Mesenchymal stem cell (in vitro differentiated cells and primary cell): ENCODE results near the gene DHRS11.

Experiments
- DNase-seq: peaks from one replicate; pipeline ENCODE4 v3.0.0-alpha.2; 2013
- H2AFZ ChIP-seq: one replicate; pipeline ENCODE4 v1.6.1; 2013; ENCODE audit warnings: low read depth, mild to moderate bottlenecking, control low read depth, inconsistent platforms, low read length, moderate library complexity
- H2AK5ac ChIP-seq: 2 replicates; pipeline ENCODE4 v1.6.1; 2013; ENCODE audit warnings: low read length, moderate library complexity, mild to moderate bottlenecking, inconsistent platforms; ENCODE audit not compliant: severe bottlenecking
- H2BK120ac ChIP-seq: one replicate; pipeline ENCODE4 v1.6.1; 2013; ENCODE audit warnings: low read depth, mild to moderate bottlenecking, inconsistent platforms, low read length, moderate library complexity
- H2BK12ac ChIP-seq, 2 experiments: one replicate each; pipeline ENCODE4 v1.6.1; 2013; ENCODE audit warnings: inconsistent platforms in 2 of 2, low read length in 2 of 2, mild to moderate bottlenecking in 2 of 2, moderate library complexity in 2 of 2, control low read depth in 1 of 2
- H2BK15ac ChIP-seq: one replicate; pipeline ENCODE4 v1.6.1; 2013; ENCODE audit warnings: mild to moderate bottlenecking, low read depth, inconsistent platforms; ENCODE audit not compliant: poor library complexity, severe bottlenecking
- H2BK5ac ChIP-seq: 2 replicates; pipeline ENCODE4 v1.6.1; 2013; ENCODE audit warnings: low read depth, mild to moderate bottlenecking, low read length, control low read depth, inconsistent platforms; ENCODE audit not compliant: poor library complexity, severe bottlenecking
- H3K14ac ChIP-seq, 2 experiments: one replicate each; pipeline ENCODE4 v1.6.1; 2013; ENCODE audit warnings: inconsistent platforms in 2 of 2, low read length in 2 of 2, control low read depth in 1 of 2, mild to moderate bottlenecking in 1 of 2, moderate library complexity in 1 of 2
- H3K18ac ChIP-seq, 2 experiments: one replicate each; pipeline ENCODE4 v1.6.1; 2013; ENCODE audit warnings: inconsistent platforms in 2 of 2, low read length in 2 of 2, control low read depth in 1 of 2, low read depth in 1 of 2, mild to moderate bottlenecking in 1 of 2
- H3K23ac ChIP-seq, 2 experiments: one replicate each; pipeline ENCODE4 v1.6.1; 2013; ENCODE audit warnings: inconsistent platforms in 2 of 2, low read length in 2 of 2, mild to moderate bottlenecking in 2 of 2, moderate library complexity in 2 of 2, control low read depth in 1 of 2
- H3K27ac ChIP-seq: 2 replicates; pipeline ENCODE4 v1.5.1; 2013; ENCODE audit warnings: mild to moderate bottlenecking, moderate library complexity, low read length, control low read depth, inconsistent platforms; ENCODE audit not compliant: poor library complexity, severe bottlenecking
- H3K27me3 ChIP-seq, 2 experiments: 2 replicates each; pipeline versions ENCODE4 v1.6.1 to v1.7.0; 2013; ENCODE audit warnings: low read length in 2 of 2, mild to moderate bottlenecking in 2 of 2, moderate library complexity in 2 of 2, control low read depth in 1 of 2, inconsistent platforms in 1 of 2; ENCODE audit not compliant: control insufficient read depth in 1 of 2, insufficient read depth in 1 of 2
- H3K36me3 ChIP-seq, 2 experiments: 2 replicates each; pipeline versions ENCODE4 v1.6.1 to v1.7.0; 2013; ENCODE audit warnings: low read length in 2 of 2, control low read depth in 1 of 2, inconsistent platforms in 1 of 2, low read depth in 1 of 2, mild to moderate bottlenecking in 1 of 2; ENCODE audit not compliant: insufficient read depth in 2 of 2, control insufficient read depth in 1 of 2
- H3K4ac ChIP-seq, 2 experiments: one replicate each; pipeline ENCODE4 v1.6.1; 2013; ENCODE audit warnings: inconsistent platforms in 2 of 2, low read length in 2 of 2, mild to moderate bottlenecking in 2 of 2, moderate library complexity in 2 of 2, control low read depth in 1 of 2, low read depth in 1 of 2
- H3K4me1 ChIP-seq: 2 replicates; pipeline ENCODE4 v1.6.1; 2013; ENCODE audit warnings: low read depth, low read length, control low read depth; ENCODE audit not compliant: control insufficient read depth, insufficient read depth
- H3K4me2 ChIP-seq: 2 replicates; pipeline ENCODE4 v1.6.1; 2013; ENCODE audit warnings: low read length, mild to moderate bottlenecking, inconsistent platforms; ENCODE audit not compliant: poor library complexity, severe bottlenecking
- H3K4me3 ChIP-seq, 2 experiments: 2 replicates each; pipeline versions ENCODE4 v1.5.1 to v1.7.0; 2013; ENCODE audit warnings: low read length in 2 of 2, mild to moderate bottlenecking in 2 of 2, control low read depth in 1 of 2, low read depth in 1 of 2; ENCODE audit not compliant: insufficient read depth in 1 of 2
- H3K79me1 ChIP-seq: replicated peaks from 2 replicates; pipeline ENCODE4 v1.6.1; 2013; ENCODE audit warnings: mild to moderate bottlenecking, control low read depth, low read length, inconsistent platforms; ENCODE audit not compliant: poor library complexity, severe bottlenecking
- H3K9ac ChIP-seq: 2 replicates; pipeline ENCODE4 v1.7.0; 2013; ENCODE audit warnings: mild to moderate bottlenecking, low read length, moderate library complexity
- H3K9me3 ChIP-seq: 2 replicates; pipeline ENCODE4 v1.7.0; 2013; ENCODE audit warnings: mild to moderate bottlenecking, low read length; ENCODE audit not compliant: control insufficient read depth
- H4K8ac ChIP-seq: one replicate; pipeline ENCODE4 v1.6.1; 2013; ENCODE audit warnings: inconsistent platforms, mild to moderate bottlenecking, low read length, moderate library complexity
- H4K91ac ChIP-seq: one replicate; pipeline ENCODE4 v1.6.1; 2013; ENCODE audit warnings: mild to moderate bottlenecking, low read length, inconsistent platforms
- WGBS: methylation state at CpG from one replicate; pipeline ENCODE4 v1.1.7; 2013; ENCODE audit warnings: mixed read lengths; 5-methylcytosine and 5-hydroxymethylcytosine counted together

The DHRS11 gene

DNA sequence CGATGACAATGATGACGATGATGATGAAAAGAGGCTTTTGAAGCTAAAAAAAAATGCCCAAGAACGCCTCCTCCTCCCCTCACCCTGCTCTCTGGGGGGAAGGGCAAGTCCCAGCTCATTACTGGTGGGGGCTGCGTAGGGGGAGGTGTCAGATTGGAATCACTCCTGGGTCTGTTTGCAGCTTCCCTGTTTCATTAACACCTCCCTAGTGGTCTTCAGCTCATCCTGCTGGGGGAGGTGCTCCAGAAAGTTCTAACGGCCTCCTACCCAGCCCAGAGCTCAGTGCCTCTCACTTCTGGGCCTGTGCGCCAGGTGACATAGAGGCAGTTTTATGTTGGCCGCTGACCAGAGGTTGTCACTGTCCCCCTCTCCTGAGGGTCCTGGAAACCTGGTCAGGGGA is 22.4 kb downstream of the DHRS11 start:
- Histone ChIP-seq H3K18ac (no peak overlapping the region), H3K36me3 (no peaks in the 10 kb centered on the region), H4K91ac (no peak overlapping the region), H2AK5ac (no peak overlapping the region), H3K9me3 (no peaks in the 10 kb centered on the region), H3K23ac (no peak overlapping the region), H3K4me3 (no peak overlapping the region), H2BK5ac (no peak overlapping the region), H2AFZ (no peak overlapping the region), H3K79me1 (peaks cover 3% of the 10 kb centered on the region), H2BK15ac (no peak overlapping the region), H4K8ac (no peak overlapping the region), H2BK12ac (no peak overlapping the region), H3K27me3 (peaks cover 14 to 44% of the 10 kb centered on the region in 2 experiments), H3K4me2 (no peak overlapping the region), H3K9ac (no peak overlapping the region), H3K27ac (no peak overlapping the region), H3K14ac (no peak overlapping the region), H3K4ac (no peak overlapping the region), H2BK120ac (no peak overlapping the region), H3K4me1 (peaks cover 6% of the 10 kb centered on the region)
- 66% methylated on average over 4 of the region's 7 CpGs for WGBS
- DNase-seq: no peak

DNA sequence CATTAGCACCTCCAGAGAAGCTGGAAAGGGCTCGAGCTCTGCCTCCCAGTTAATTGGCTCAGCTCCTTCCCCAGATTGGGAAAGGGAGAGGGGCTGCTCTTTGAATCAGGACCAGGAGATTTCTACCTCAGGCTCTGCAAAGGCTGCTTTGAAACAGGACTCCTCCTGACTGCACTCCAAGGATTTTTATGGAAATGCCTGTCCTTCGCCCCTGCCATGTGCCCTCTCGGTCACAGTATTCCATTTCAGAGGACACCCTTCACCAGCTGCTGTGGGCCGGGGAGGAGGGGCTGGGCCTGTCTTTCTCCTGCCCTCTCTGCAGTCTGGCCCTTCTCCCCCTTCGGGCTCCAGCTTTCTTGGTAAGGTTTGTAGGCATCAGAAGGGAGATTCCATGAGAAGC is 23.3 kb downstream of the DHRS11 start:
- Histone ChIP-seq H2BK120ac (no peak overlapping the region), H3K27ac (no peak overlapping the region), H3K36me3 (no peaks in the 10 kb centered on the region), H2BK12ac (no peak overlapping the region), H2BK15ac (no peak overlapping the region), H3K9ac (no peak overlapping the region), H3K4me3 (no peak overlapping the region), H2AFZ (no peak overlapping the region), H3K4me2 (no peak overlapping the region), H3K4ac (no peak overlapping the region), H3K18ac (no peak overlapping the region), H3K14ac (no peak overlapping the region), H3K27me3 (peaks cover 14 to 44% of the 10 kb centered on the region in 2 experiments), H3K4me1 (peaks cover 5% of the 10 kb centered on the region), H3K79me1 (no peaks in the 10 kb centered on the region), H3K23ac (no peak overlapping the region), H3K9me3 (no peaks in the 10 kb centered on the region), H2BK5ac (no peak overlapping the region), H4K91ac (no peak overlapping the region), H4K8ac (no peak overlapping the region), H2AK5ac (no peak overlapping the region)
- 53% methylated on average over 5 of the region's 5 CpGs for WGBS
- no peak for DNase-seq

DNA sequence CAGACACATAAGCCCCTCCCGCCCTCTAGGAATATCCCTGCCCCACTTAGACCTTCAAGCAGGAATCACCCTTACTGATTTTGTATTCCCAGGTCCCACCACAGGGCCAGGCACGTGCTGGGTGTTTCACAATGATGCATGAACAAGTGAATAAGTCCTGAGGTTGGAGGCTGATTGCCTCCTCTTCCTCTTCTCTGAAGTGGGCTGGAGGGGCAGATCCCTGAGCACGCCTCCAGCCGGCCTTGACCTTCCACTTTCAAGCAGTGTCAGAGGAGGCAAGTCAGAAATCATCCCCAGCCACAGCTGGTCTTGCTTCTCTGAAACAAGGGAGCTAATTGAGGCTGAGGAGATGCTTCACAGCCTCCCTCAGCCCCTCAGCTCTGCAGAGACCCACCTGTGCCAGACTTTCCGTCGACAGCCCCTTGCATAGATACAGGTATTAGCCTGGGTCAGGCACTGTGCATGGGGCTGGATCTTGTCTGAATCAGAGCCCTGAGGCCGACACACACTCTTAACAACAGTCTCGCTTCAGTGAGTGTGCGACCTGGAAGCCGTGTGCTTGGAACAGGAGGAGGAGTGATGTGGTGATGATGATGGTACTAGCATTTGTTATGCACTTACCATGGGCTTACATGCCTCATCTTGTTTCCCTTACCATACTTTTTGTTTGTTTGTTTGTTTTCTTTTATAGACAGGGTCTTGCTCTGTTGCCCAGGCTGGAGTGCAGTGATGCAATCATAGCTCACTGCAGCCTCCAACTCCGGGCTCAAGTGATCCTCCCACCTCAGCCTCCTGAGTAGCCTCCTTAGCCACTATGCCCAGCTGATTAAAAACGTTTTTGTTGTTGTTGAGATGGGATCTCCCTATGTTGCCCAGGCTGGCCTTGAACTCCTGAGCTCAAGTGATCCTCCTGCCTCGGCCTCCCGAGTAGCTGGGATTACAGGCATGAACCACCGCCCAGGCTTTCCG is 24.7 kb downstream of the DHRS11 start:
- WGBS: 82% methylated on average over 14 of the region's 16 CpGs
- Histone ChIP-seq H2BK12ac (no peak overlapping the region), H3K27me3 (peaks cover 14 to 56% of the 10 kb centered on the region in 2 experiments), H2BK120ac (no peak overlapping the region), H2BK15ac (no peak overlapping the region), H2AK5ac (no peak overlapping the region), H3K4ac (no peak overlapping the region), H3K79me1 (no peaks in the 10 kb centered on the region), H2AFZ (no peak overlapping the region), H3K9me3 (no peaks in the 10 kb centered on the region), H3K18ac (no peak overlapping the region), H3K14ac (no peak overlapping the region), H3K4me3 (no peak overlapping the region), H4K8ac (no peak overlapping the region), H3K4me1 (peaks cover 5% of the 10 kb centered on the region), H3K4me2 (no peak overlapping the region), H4K91ac (peak overlapping the region; percentile 52), H2BK5ac (no peak overlapping the region), H3K9ac (no peak overlapping the region), H3K27ac (no peak overlapping the region), H3K36me3 (no peaks in the 10 kb centered on the region), H3K23ac (peak overlapping the region in 1 of 2 experiments; percentile 36)
- DNase-seq: no peak

DNA sequence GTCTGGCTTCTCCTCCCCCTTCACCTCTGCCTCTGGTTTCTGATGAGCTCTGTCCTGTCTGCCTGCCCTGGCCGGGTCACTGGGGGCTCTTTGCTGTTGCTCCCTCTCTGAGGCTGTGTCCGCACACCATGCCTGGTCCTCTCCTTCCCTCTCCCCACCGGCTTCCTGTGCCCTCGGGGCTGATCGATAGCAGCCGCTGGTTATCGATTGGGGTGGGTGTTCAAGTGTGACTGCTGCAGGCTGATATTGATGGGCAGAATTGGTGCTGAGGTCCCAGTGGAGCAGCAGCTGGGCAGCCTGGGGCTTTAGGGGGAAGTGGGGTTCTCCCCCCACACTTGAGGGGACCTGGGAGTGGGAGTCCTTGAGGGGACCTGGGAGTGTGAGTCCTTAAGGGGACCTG is 26.1 kb downstream of the DHRS11 start:
- no peak overlapping the region for H3K23ac ChIP-seq
- H3K14ac ChIP-seq: no peak overlapping the region
- no peaks in the 10 kb centered on the region for H3K9me3 ChIP-seq
- no peak overlapping the region for H2BK15ac ChIP-seq
- no peak overlapping the region for H3K18ac ChIP-seq
- no peak overlapping the region for H3K27ac ChIP-seq
- no peak overlapping the region for H2AK5ac ChIP-seq
- no peak overlapping the region for H4K91ac ChIP-seq
- no peak overlapping the region for H3K4me3 ChIP-seq
- H3K36me3 ChIP-seq: no peaks in the 10 kb centered on the region
- H3K27me3 ChIP-seq: peaks cover 14 to 60% of the 10 kb centered on the region in 2 experiments
- H2AFZ ChIP-seq: no peak overlapping the region
- DNase-seq: no peak
- no peak overlapping the region for H2BK5ac ChIP-seq
- WGBS: 86% methylated on average over 6 of the region's 7 CpGs
- no peak overlapping the region for H4K8ac ChIP-seq
- no peak overlapping the region for H3K4ac ChIP-seq
- H3K4me1 ChIP-seq: peaks cover 5% of the 10 kb centered on the region
- H3K79me1 ChIP-seq: no peaks in the 10 kb centered on the region
- H3K9ac ChIP-seq: no peak overlapping the region
- H2BK12ac ChIP-seq: no peak overlapping the region
- no peak overlapping the region for H3K4me2 ChIP-seq
- no peak overlapping the region for H2BK120ac ChIP-seq
